GM19351 (cell line): ENCODE data around the gene OR10G7.
"Not testable (repeated sequence)": the region's sequence is repeated elsewhere in the genome, so short reads cannot be mapped to it uniquely, and the experiment has no call there.

ENCODE experiments used
- ATAC-seq: cut with Tn5 transposase; IDR thresholded peaks from one replicate; pipeline ENCODE4 v1.9.1; 2021; ENCODE audit warnings: mild to moderate bottlenecking, moderate library complexity; ENCODE audit not compliant: unreplicated experiment

Gene OR10G7

DNA sequence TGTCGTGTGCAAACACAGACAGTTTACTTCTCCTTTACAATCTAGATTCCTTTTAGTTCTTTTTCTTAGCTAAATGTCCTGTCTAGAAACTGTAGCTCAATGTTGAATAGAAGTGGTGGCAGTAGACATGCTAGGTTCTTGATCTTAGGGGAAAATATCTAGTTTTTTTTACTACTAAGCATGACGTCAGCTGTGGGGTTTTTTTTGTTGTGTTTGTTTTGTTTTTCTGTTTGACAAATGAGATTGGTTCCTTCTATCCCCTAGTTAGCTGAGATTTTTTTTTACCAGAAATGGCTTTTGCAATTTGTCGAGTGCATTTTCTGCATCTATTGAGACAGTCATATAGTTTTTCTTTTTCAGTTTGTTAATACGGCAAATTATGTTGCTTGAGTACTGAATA is 2.3 kb upstream of the OR10G7 start:
- no peak for ATAC-seq

DNA sequence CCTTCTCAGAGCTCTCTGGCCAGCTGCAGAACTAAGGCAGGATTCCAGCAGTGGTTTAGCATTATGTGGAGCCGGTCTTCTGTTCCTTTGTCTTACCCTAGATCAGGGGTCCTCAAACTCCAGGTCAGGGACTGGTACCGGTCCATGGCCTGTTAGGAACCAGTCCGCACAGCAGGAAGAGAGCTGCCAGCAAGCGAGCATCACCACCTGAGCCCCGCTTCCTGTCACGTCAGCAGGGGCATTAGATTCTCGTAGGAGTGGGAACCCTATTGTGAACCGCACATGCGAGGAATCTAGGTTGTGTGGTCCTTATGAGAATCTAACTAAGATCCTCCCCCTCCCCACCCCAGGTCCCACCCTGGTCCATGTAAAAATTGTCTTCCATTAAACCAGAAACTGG is 1.6 kb downstream of the OR10G7 start:
- no peak for ATAC-seq

DNA sequence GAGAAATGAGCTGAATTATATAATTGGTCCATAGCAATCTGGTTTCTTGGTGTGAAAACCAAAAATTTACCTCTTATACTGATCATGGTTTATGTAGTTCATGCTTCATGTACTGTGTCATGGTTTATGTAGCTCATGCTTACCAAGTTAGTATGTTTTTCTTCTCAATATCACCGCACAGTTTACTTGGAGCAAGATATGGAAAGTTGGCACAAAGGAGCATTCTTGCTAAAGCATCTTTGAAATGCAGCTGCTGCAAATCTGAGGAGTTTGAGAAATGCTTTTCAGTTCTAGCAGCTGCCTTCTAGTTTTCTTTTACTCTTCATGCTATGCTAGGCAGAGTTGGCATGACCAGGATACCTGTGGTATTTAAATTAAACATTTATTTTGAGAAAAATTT is 4.5 kb downstream of the OR10G7 start:
- no peak for ATAC-seq

DNA sequence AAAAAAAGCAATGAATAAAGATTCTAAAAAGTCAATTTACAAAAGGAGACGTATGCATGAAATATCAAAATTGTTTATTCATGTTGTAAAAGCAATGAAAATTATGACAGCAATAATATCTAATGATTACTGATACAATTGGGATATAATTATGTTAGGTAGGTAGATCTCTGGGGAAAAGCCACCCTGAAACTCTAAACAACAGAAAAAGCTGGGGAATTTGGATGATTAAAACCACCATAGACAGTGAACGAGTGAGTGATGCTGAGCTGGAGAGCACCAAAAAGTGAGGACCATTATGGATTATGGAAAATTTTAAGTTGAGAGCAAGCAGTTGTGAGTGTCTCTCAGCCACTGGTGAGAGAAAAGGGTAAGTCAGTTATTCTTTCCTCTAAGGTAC is 14.6 kb downstream of the OR10G7 start, which contains the start of gene OR10G8:
TSS of gene OR10G8 (plus strand) at position 301 of the 400 bp plus-strand sequence. CDS start 2,825 bp downstream, outside the sequence.
- ATAC-seq: no peak

DNA sequence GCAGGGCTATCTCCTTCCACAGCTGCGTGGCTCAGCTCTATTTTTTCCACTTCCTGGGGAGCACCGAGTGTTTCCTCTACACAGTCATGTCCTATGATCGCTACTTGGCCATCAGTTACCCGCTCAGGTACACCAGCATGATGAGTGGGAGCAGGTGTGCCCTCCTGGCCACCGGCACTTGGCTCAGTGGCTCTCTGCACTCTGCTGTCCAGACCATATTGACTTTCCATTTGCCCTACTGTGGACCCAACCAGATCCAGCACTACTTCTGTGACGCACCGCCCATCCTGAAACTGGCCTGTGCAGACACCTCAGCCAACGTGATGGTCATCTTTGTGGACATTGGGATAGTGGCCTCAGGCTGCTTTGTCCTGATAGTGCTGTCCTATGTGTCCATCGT is 25.3 kb downstream of the OR10G7 start:
- ATAC-seq: not testable (repeated sequence)

DNA sequence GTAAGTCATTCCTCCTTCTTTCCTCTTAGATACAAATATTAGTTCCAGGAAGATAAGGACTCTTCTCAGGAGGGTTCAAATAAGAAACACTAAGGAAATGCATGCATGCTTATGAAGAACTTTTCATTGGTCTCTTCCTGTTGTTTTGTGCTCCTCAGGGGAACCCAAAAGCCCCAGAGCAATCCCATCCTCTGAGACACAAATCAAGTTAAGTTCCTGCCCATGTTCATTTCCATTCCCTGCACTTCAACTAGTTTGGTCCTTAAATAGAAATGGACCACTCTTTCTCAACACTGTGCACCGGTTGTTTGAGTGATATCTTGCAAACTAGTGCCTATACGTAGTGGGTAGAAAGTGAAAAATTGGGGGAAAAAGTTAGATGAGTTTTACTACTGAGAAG is 28.4 kb downstream of the OR10G7 start, which contains the start of gene OR10G4:
TSS of gene OR10G4 (plus strand) at position 301 of the 400 bp plus-strand sequence. CDS start 2,578 bp downstream, outside the sequence.
- no peak for ATAC-seq

DNA sequence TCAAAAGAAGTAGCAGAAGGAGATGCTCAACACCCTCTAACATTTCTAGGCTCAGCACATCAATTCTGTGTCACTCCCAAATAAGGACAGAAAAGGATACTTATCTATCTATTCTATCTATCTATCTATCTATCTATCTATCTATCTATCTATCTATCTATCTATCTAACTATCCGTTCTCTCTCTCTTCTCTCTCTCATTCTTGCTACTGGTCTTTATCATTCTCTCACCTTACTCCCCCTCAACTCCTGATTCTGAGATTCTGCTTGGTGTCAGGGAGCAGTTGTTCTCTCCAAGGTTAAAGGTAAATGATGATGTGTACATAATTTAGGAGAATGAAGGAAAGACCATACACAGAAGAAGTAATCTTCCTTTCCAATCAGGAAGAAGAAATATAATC is 46.0 kb downstream of the OR10G7 start, which contains the start of gene OR10G6:
TSS of gene OR10G6 (minus strand) at position 43 of the 400 bp plus-strand sequence. CDS start at position 43, 0 bp downstream.
- ATAC-seq: no peak
